Measurements from ENCODE around the gene PLEKHA5.

DNA sequence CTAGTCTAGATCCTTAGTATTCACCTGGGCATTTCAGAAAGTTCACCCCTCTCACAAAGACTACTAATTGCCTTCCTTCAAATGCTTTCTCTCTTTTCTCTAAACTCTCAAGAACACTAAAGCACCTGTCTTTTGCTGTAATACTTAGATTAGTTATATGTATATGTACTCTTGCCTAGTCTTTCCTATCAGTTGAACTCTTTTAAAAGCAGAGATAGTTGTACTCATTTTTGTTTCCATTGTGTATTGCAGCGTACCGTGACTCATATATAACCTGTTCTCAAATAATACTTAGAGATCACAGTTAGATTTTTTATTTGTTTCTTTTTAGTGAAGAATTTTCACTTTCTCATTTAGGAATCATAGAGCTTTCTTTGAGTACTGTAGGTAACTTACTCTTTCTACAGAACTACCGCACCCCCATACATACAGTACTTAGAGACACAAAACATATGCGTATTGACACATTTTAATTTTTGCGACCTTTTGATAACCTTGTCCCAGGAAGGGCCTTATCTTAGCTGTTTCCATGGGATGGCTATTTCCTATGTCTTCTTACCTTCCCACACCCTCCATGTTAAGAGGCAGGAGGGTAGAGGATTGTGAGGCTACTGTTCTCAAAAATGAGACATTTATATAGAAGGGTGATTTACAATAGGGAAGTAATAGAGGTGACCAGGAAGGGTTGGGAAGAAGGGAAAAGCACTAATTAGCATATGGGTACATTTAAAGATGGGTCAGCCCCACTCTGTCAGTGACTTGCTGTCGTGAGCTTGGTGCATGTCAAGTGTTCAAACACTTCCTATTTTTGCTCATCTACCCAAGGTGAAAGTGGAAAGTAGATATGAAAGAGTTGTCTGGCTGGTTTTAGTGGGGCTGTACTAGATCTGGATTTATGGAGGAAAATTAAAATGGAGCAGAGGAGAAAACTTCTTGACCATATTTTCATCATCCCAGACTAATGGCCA is 74.3 kb downstream of the PLEKHA5 start:
- TF ChIP-seq, protein P1, sequence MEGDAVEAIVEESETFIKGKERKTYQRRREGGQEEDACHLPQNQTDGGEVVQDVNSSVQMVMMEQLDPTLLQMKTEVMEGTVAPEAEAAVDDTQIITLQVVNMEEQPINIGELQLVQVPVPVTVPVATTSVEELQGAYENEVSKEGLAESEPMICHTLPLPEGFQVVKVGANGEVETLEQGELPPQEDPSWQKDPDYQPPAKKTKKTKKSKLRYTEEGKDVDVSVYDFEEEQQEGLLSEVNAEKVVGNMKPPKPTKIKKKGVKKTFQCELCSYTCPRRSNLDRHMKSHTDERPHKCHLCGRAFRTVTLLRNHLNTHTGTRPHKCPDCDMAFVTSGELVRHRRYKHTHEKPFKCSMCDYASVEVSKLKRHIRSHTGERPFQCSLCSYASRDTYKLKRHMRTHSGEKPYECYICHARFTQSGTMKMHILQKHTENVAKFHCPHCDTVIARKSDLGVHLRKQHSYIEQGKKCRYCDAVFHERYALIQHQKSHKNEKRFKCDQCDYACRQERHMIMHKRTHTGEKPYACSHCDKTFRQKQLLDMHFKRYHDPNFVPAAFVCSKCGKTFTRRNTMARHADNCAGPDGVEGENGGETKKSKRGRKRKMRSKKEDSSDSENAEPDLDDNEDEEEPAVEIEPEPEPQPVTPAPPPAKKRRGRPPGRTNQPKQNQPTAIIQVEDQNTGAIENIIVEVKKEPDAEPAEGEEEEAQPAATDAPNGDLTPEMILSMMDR (conservative IDR thresholded peaks at IDR 0.05; ENCODE audit: low read depth in 2 of 2) = no peak
- TF ChIP-seq ZNF331 (CRISPR knock-in tag; IDR thresholded peaks at IDR 0.05; ENCODE audit: low read depth) (no peak), EZH2phosphoT487 (IDR thresholded peaks at IDR 0.05; ENCODE audit: unreplicated experiment) (no peak), CREB1 (CRISPR knock-in tag; IDR thresholded peaks at IDR 0.05; ENCODE audit: low read depth) (no peak), EZH2 (IDR thresholded peaks at IDR 0.05; ENCODE audit: low read depth, unreplicated experiment) (no peak)

All from GM23338 (cell line).